ENCODE data around the gene WDR33.

DNA sequence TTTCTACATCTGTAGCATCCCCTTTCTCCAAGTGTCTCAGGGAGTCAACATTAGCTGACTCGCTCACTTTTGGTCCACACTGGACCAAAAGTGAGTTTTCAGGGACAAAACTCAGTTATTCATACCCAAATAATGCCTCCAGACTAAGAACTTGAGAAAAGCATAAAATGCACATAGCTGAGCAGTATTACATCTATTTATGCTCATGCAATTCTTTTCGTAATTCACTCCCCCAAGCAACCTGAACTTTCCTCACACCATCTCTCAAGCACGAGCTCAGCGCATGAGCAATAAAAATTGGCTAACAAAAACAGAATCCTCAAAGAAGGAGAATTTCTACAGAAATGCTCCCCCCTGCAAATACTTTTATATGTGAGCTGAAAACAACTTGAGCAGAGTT lies 92.7 kb downstream of the WDR33 start:
- TF ChIP-seq EZH2 (IDR thresholded peaks at IDR 0.05; ENCODE audit: insufficient read depth, poor library complexity, severe bottlenecking): no peak
- no peak for TF ChIP-seq EZH2phosphoT487 (IDR thresholded peaks at IDR 0.05; ENCODE audit: insufficient read depth, low read depth)

Measured in GM23248 (cell line).